OCI-LY3 (cell line): ENCODE data around the gene COL6A2.

ENCODE experiments used
- CTCF ChIP-seq: fragments of 200-600, 300-600 bp; sonication (generic); IDR thresholded peaks from 2 replicates; pipeline ENCODE4 v1.5.1; 2014; ENCODE audit warnings: antibody characterized with exemption, low read length, low read depth
- EZH2phosphoT487 ChIP-seq: fragments of 200-600 bp; shearing (Covaris generic); IDR thresholded peaks from 2 replicates; pipeline ENCODE4 v1.6.1; 2018; ENCODE audit warnings: antibody characterized with exemption, mixed run types, low read depth

GRCh38 chr21:46121286-46122221 is 23.6 kb downstream of the COL6A2 start:
- TF ChIP-seq CTCF (no peak), EZH2phosphoT487 (no peak)
